ENCODE data around the gene MTMR6. TPM values are rescaled to one million over a fixed set of nuclear protein-coding genes. Genes with fewer than 3 reads are reported as not detected.
A peak's percentile ranks its signal among the peaks of the same experiment; 100 is the strongest.

Gene MTMR6
- polyA plus RNA-seq, 1 donor (not counting 4 experiments of a cell fraction or from before 2014, with no cell fraction given), result 20.3 TPM

GRCh38 chr13:25300861-25301346 lies 13.6 kb upstream of the MTMR6 start:
- no peak for DNase-seq (ENCODE audit: low read depth, low spot score)
- peak overlapping the region; percentile 94 for H3K27ac ChIP-seq (ENCODE audit: control insufficient read depth, insufficient read depth, low read length)
- peak overlapping the region; percentile 52 to 93 (median 73) for H3K4me3 ChIP-seq (ENCODE audit: control insufficient read depth in 2 of 3, extremely low read depth in 1 of 3, insufficient read depth in 2 of 3, low read depth in 1 of 3, low read length in 3 of 3)
- H4K20me1 ChIP-seq (ENCODE audit: control insufficient read depth, extremely low read depth, insufficient read depth, low read length), result no peaks in the 10 kb centered on the region
- no peaks in the 10 kb centered on the region for H3K27me3 ChIP-seq (ENCODE audit: control insufficient read depth, extremely low read depth, insufficient read depth, low read length)
- peak overlapping the region; percentile 96 for H3K9ac ChIP-seq (ENCODE audit: control insufficient read depth, extremely low read depth, insufficient read depth, low read length)
- H3K4me2 ChIP-seq (ENCODE audit: control insufficient read depth, extremely low read depth, insufficient read depth, low read depth, low read length), result peak overlapping the region; percentile 81
- peaks cover 3 to 4% of the 10 kb centered on the region in 2 experiments for H3K36me3 ChIP-seq (ENCODE audit: control insufficient read depth in 2 of 2, extremely low read depth in 1 of 2, insufficient read depth in 2 of 2, low read length in 2 of 2)
- dilution Hi-C loops (cut with MboI; ENCODE audit: extremely low pct_ligation_motif_present, low sequenced_read_pairs), result no loop called here
- H3K4me1 ChIP-seq (ENCODE audit: control insufficient read depth, extremely low read depth, insufficient read depth, low read length), result peaks cover 10% of the 10 kb centered on the region
- H3K79me2 ChIP-seq (ENCODE audit: control insufficient read depth, insufficient read depth, low read length), result peaks cover 43% of the 10 kb centered on the region
- TF ChIP-seq EZH2 (IDR thresholded peaks at IDR 0.05; ENCODE audit: low read length) (no peak), CTCF (optimal IDR thresholded peaks at IDR 0.05 in 1 of 3, IDR thresholded peaks at IDR 0.05 in 1 of 3, conservative IDR thresholded peaks at IDR 0.05 in 1 of 3; ENCODE audit: extremely low read depth in 1 of 3, insufficient read depth in 2 of 3, low read length in 3 of 3) (no peak)
- no peaks in the 10 kb centered on the region for H3K9me3 ChIP-seq (ENCODE audit: control insufficient read depth, low read depth, low read length)
- peaks cover 2% of the 10 kb centered on the region for H3K9me1 ChIP-seq (ENCODE audit: control insufficient read depth, extremely low read depth, insufficient read depth, low read length)
- peak overlapping the region; percentile 76 for H2AFZ ChIP-seq (ENCODE audit: control insufficient read depth, low read length)
- FAIRE-seq, result no peak

GRCh38 chr13:25295701-25296100 lies 8.4 kb upstream of the MTMR6 start:
- H3K9me1 ChIP-seq (ENCODE audit: control insufficient read depth, extremely low read depth, insufficient read depth, low read length), result no peaks in the 10 kb centered on the region
- H3K27ac ChIP-seq (ENCODE audit: control insufficient read depth, insufficient read depth, low read length), result no peak overlapping the region
- no peak overlapping the region for H3K4me2 ChIP-seq (ENCODE audit: control insufficient read depth, extremely low read depth, insufficient read depth, low read depth, low read length)
- no peaks in the 10 kb centered on the region for H3K36me3 ChIP-seq (ENCODE audit: control insufficient read depth in 2 of 2, extremely low read depth in 1 of 2, insufficient read depth in 2 of 2, low read length in 2 of 2)
- FAIRE-seq (no peak), DNase-seq (ENCODE audit: low read depth, low spot score) (no peak)
- no peak overlapping the region for H2AFZ ChIP-seq (ENCODE audit: control insufficient read depth, low read length)
- H3K9ac ChIP-seq (ENCODE audit: control insufficient read depth, extremely low read depth, insufficient read depth, low read length), result no peak overlapping the region
- dilution Hi-C loops (cut with MboI; ENCODE audit: extremely low pct_ligation_motif_present, low sequenced_read_pairs), result no loop called here
- H3K4me1 ChIP-seq (ENCODE audit: control insufficient read depth, extremely low read depth, insufficient read depth, low read length), result no peaks in the 10 kb centered on the region
- no peak overlapping the region for H3K4me3 ChIP-seq (ENCODE audit: control insufficient read depth in 2 of 3, extremely low read depth in 1 of 3, insufficient read depth in 2 of 3, low read depth in 1 of 3, low read length in 3 of 3)
- TF ChIP-seq EZH2 (IDR thresholded peaks at IDR 0.05; ENCODE audit: low read length) (no peak), CTCF (optimal IDR thresholded peaks at IDR 0.05 in 1 of 3, IDR thresholded peaks at IDR 0.05 in 1 of 3, conservative IDR thresholded peaks at IDR 0.05 in 1 of 3; ENCODE audit: extremely low read depth in 1 of 3, insufficient read depth in 2 of 3, low read length in 3 of 3) (no peak)
- no peaks in the 10 kb centered on the region for H3K9me3 ChIP-seq (ENCODE audit: control insufficient read depth, low read depth, low read length)
- no peaks in the 10 kb centered on the region for H3K79me2 ChIP-seq (ENCODE audit: control insufficient read depth, insufficient read depth, low read length)
- no peaks in the 10 kb centered on the region for H4K20me1 ChIP-seq (ENCODE audit: control insufficient read depth, extremely low read depth, insufficient read depth, low read length)
- H3K27me3 ChIP-seq (ENCODE audit: control insufficient read depth, extremely low read depth, insufficient read depth, low read length), result peaks cover 4% of the 10 kb centered on the region
